Ureter (tissue), 1 donor: Measurements from ENCODE around the gene FBXL20. TPM values are rescaled to one million over a fixed set of nuclear protein-coding genes. Genes with fewer than 3 reads are reported as not detected.

ENCODE experiments used
- DNase-seq: peaks from one replicate; pipeline ENCODE4 v3.0.0-alpha.2; 2020; ENCODE audit warnings: low spot score
- total RNA-seq: library from RNA; stranded (reverse); gene quantifications from one replicate; pipeline ENCODE4 v1.2.4, GENCODE V29; 2023
- donor health status: DM: yes; HTN: yes; CAD: no.

The FBXL20 gene
- total RNA-seq, 1 donor from 2014 or later: 19.4 TPM

- DNase-seq: no peak
These were observed 176.0 kb downstream of the FBXL20 start, which contains the start of gene STAC2 for GRCh38 chr17:39225308-39225958. Gene STAC2 (minus strand): TSS chr17:39225945. CDS start chr17:39225502, 443 bp downstream.

GRCh38 chr17:39224778-39225307 lies 176.6 kb downstream of the FBXL20 start:
- DNase-seq: no peak

- DNase-seq: no peak
These were observed 177.3 kb downstream of the FBXL20 start for GRCh38 chr17:39223907-39224777.

GRCh38 chr17:39222866-39223834 lies 178.3 kb downstream of the FBXL20 start:
- no peak for DNase-seq

- no peak for DNase-seq
These were observed 179.3 kb downstream of the FBXL20 start for GRCh38 chr17:39222151-39222550.

- no peak for DNase-seq
These were observed 179.9 kb downstream of the FBXL20 start for GRCh38 chr17:39221572-39221971.

GRCh38 chr17:39219647-39220154 lies 181.7 kb downstream of the FBXL20 start:
- DNase-seq: no peak

GRCh38 chr17:39218906-39219305 lies 182.5 kb downstream of the FBXL20 start:
- no peak for DNase-seq

- DNase-seq: no peak
These were observed 183.6 kb downstream of the FBXL20 start for GRCh38 chr17:39217734-39218369.

- DNase-seq: no peak
These were observed 187.6 kb downstream of the FBXL20 start for GRCh38 chr17:39213852-39214251.

- DNase-seq: no peak
These were observed 188.5 kb downstream of the FBXL20 start for GRCh38 chr17:39212841-39213480.

- no peak for DNase-seq
These were observed 189.1 kb downstream of the FBXL20 start for GRCh38 chr17:39212195-39212810.

- DNase-seq: no peak
These were observed 191.4 kb downstream of the FBXL20 start for GRCh38 chr17:39210093-39210434.

GRCh38 chr17:39209317-39210092 lies 191.9 kb downstream of the FBXL20 start:
- peak; percentile 77 for DNase-seq

GRCh38 chr17:39208893-39209292 lies 192.5 kb downstream of the FBXL20 start:
- DNase-seq: no peak

- no peak for DNase-seq
These were observed 193.3 kb downstream of the FBXL20 start for GRCh38 chr17:39208136-39208535.

GRCh38 chr17:39205112-39205526 lies 196.3 kb downstream of the FBXL20 start:
- no peak for DNase-seq

GRCh38 chr17:39204245-39204644 lies 197.2 kb downstream of the FBXL20 start:
- DNase-seq: no peak
